Measurements from ENCODE around the gene IGFBP7. TPM values are rescaled to one million over a fixed set of nuclear protein-coding genes. Genes with fewer than 3 reads are reported as not detected.

IGFBP7 gene
- total and polyA plus RNA-seq, 2 of the 8 experiments (the other 6 are each of a cell fraction or from before 2014, with no cell fraction given): 0.17 to 0.48 TPM

GRCh38 chr4:57065730-57066482 is 44.3 kb downstream of the IGFBP7 start:
- no peaks in the 10 kb centered on the region for H3K79me1 ChIP-seq (ENCODE audit: low read depth, low read length)
- no peak overlapping the region for H2BK12ac ChIP-seq (ENCODE audit: low read depth, low read length)
- no peak overlapping the region for H3K14ac ChIP-seq (ENCODE audit: insufficient read length)
- POLR2A ChIA-PET (ENCODE audit: partially characterized antibody): no interaction called here
- WGBS, 2 experiments (ENCODE audit: extremely low coverage in 1 of 2, insufficient coverage in 1 of 2, insufficient read length in 1 of 2, insufficient replicate concordance in 2 of 2, low coverage in 1 of 2, low lambda C conversion rate in 2 of 2, missing lambda C conversion rate in 1 of 2): 94% methylated on average over 5 of the region's 5 CpGs; no CpG with 5 or more reads in 1 of the 2 experiments
- no peaks in the 10 kb centered on the region for H3K79me2 ChIP-seq (ENCODE audit: control insufficient read depth in 1 of 2, insufficient read depth in 2 of 2, low read length in 2 of 2)
- H3K56ac ChIP-seq (replicated peaks; ENCODE audit: insufficient read length, low read depth, low read length): no peak overlapping the region
- no peaks in the 10 kb centered on the region for H3K27me3 ChIP-seq (replicated peaks in 1 of 4; ENCODE audit: control insufficient read depth in 3 of 4, extremely low read depth in 1 of 4, insufficient read depth in 3 of 4, low read length in 3 of 4)
- FAIRE-seq (no peak), DNase-seq (ENCODE audit: low read depth in 1 of 2, low spot score in 2 of 2) (no peak)
- no peaks in the 10 kb centered on the region for H3K9me3 ChIP-seq (ENCODE audit: insufficient read depth in 2 of 2, low read depth in 1 of 2, low read length in 1 of 2)
- H3K36me3 ChIP-seq (ENCODE audit: control insufficient read depth in 2 of 4, insufficient read depth in 4 of 4, low read length in 3 of 4): no peaks in the 10 kb centered on the region
- CTCF ChIA-PET (ENCODE audit: partially characterized antibody): interaction anchor here (1.0 to 2.4 kb wide), 4 partner anchors 17 to 128 kb away, joined by 3 to 8 read pairs (median 4); no protein-coding TSS in a partner anchor
- H3K4me1 ChIP-seq (replicated peaks in 1 of 4; ENCODE audit: control insufficient read depth in 3 of 4, insufficient read depth in 4 of 4, low read length in 3 of 4): no peaks in the 10 kb centered on the region
- no peak overlapping the region for H3K9ac ChIP-seq (replicated peaks in 1 of 4; ENCODE audit: extremely low read depth in 1 of 4, low read depth in 3 of 4, low read length in 3 of 4)
- H3K4ac ChIP-seq (replicated peaks; ENCODE audit: insufficient read length, low read depth, low read length): no peak overlapping the region
- H4K91ac ChIP-seq (replicated peaks; ENCODE audit: insufficient read length, low read length): no peak overlapping the region
- no peak overlapping the region for H3K4me2 ChIP-seq (ENCODE audit: insufficient read depth in 1 of 2, low read depth in 2 of 2, low read length in 2 of 2)
- H3K23me2 ChIP-seq (ENCODE audit: low read depth, low read length): no peaks in the 10 kb centered on the region
- no peak overlapping the region for H2BK20ac ChIP-seq (ENCODE audit: low read length)
- H2AK5ac ChIP-seq (ENCODE audit: low read depth, low read length): no peak overlapping the region
- no peak overlapping the region for H4K5ac ChIP-seq (ENCODE audit: insufficient read length, low read depth, low read length)
- H4K8ac ChIP-seq (ENCODE audit: extremely low read depth, insufficient read depth, low read length): no peak overlapping the region
- no peak overlapping the region for H2BK120ac ChIP-seq (replicated peaks; ENCODE audit: low read depth, low read length)
- H2BK5ac ChIP-seq (ENCODE audit: low read depth, low read length): no peak overlapping the region
- H2BK15ac ChIP-seq (ENCODE audit: low read length): no peak overlapping the region
- no peaks in the 10 kb centered on the region for H4K20me1 ChIP-seq (replicated peaks in 1 of 2; ENCODE audit: control insufficient read depth in 1 of 2, insufficient read depth in 2 of 2, low read length in 2 of 2)
- no peak overlapping the region for H2AFZ ChIP-seq (ENCODE audit: low read length)
- no peak overlapping the region for H3K27ac ChIP-seq (ENCODE audit: low read depth, low read length)
- no peak overlapping the region for H3K4me3 ChIP-seq (ENCODE audit: extremely low read depth in 1 of 4, insufficient read depth in 2 of 4, low read depth in 3 of 4, low read length in 4 of 4)
- H3K18ac ChIP-seq (ENCODE audit: extremely low read depth, low read length): no peak overlapping the region
- H3K23ac ChIP-seq (ENCODE audit: insufficient read length): no peak overlapping the region
- TF ChIP-seq KDM4A (IDR thresholded peaks at IDR 0.05; ENCODE audit: low read depth, low read length, severe bottlenecking): no peak
- TF ChIP-seq EP300 (IDR thresholded peaks at IDR 0.05; ENCODE audit: borderline replicate concordance in 1 of 2, low read depth in 2 of 2, low read length in 2 of 2): no peak
- TF ChIP-seq FOSL1 (IDR thresholded peaks at IDR 0.05; ENCODE audit: insufficient read depth, low read depth, low read length): no peak
- no peak for TF ChIP-seq USF2 (IDR thresholded peaks at IDR 0.05; ENCODE audit: low read length)
- TF ChIP-seq CBX8 (IDR thresholded peaks at IDR 0.05; ENCODE audit: borderline replicate concordance, low read depth, low read length): no peak
